HG02973 (cell line): ENCODE measurements around the gene TSC2.
"Not testable (repeated sequence)": the region's sequence is repeated elsewhere in the genome, so short reads cannot be mapped to it uniquely, and the experiment has no call there.

Experiments
- ATAC-seq: cut with Tn5 transposase; IDR thresholded peaks from one replicate; pipeline ENCODE4 v1.9.1; 2021; ENCODE audit warnings: moderate library complexity; ENCODE audit not compliant: unreplicated experiment

TSC2 gene

GRCh38 chr16:2009791-2010510 lies 37.8 kb upstream of the TSC2 start, which contains the start of gene ZNF598:
Gene ZNF598 (minus strand): TSS chr16:2009821.
- ATAC-seq, result peak; percentile 68

GRCh38 chr16:2011726-2012125 lies 36.1 kb upstream of the TSC2 start:
- ATAC-seq, result not testable (repeated sequence)

- ATAC-seq, result no peak
Measured at GRCh38 chr16:2013527-2013926, 34.3 kb upstream of the TSC2 start.

- ATAC-seq, result no peak
Measured at GRCh38 chr16:2015117-2015946, 32.5 kb upstream of the TSC2 start.

GRCh38 chr16:2015947-2016208 lies 31.9 kb upstream of the TSC2 start:
- ATAC-seq, result no peak

GRCh38 chr16:2016407-2016922 lies 31.3 kb upstream of the TSC2 start:
- no peak for ATAC-seq

- no peak for ATAC-seq
Measured at GRCh38 chr16:2019518-2019920, 28.3 kb upstream of the TSC2 start, which contains the start of gene NPW. Gene NPW (plus strand): TSS chr16:2019785.

- ATAC-seq, result no peak
Measured at GRCh38 chr16:2019921-2020831, 27.6 kb upstream of the TSC2 start.

GRCh38 chr16:2022723-2023091 lies 25.1 kb upstream of the TSC2 start:
- ATAC-seq, result no peak

GRCh38 chr16:2023092-2024031 lies 24.4 kb upstream of the TSC2 start:
- ATAC-seq, result peak; percentile 59

GRCh38 chr16:2024032-2024420 lies 23.8 kb upstream of the TSC2 start:
- ATAC-seq, result no peak

GRCh38 chr16:2025251-2025650 lies 22.5 kb upstream of the TSC2 start:
- ATAC-seq, result no peak

GRCh38 chr16:2025878-2026460 lies 21.8 kb upstream of the TSC2 start:
- no peak for ATAC-seq

- ATAC-seq, result no peak
Measured at GRCh38 chr16:2026461-2027023, 21.2 kb upstream of the TSC2 start, which contains the start of gene NHERF2. Gene NHERF2 (plus strand): TSS chr16:2026902. CDS start chr16:2027006, 104 bp downstream.

GRCh38 chr16:2027024-2028010 lies 20.5 kb upstream of the TSC2 start:
- no peak for ATAC-seq

- ATAC-seq, result no peak
Measured at GRCh38 chr16:2028146-2028545, 19.6 kb upstream of the TSC2 start.

- ATAC-seq, result no peak
Measured at GRCh38 chr16:2028620-2029220, 19.1 kb upstream of the TSC2 start.

- no peak for ATAC-seq
Measured at GRCh38 chr16:2029350-2029749, 18.4 kb upstream of the TSC2 start.
